ENCODE measurements around the gene HECW1. TPM values are rescaled to one million over a fixed set of nuclear protein-coding genes. Genes with fewer than 3 reads are reported as not detected.

The HECW1 gene
- total and polyA plus RNA-seq, 11 donors: 0.23 TPM; not detected in 10

DNA sequence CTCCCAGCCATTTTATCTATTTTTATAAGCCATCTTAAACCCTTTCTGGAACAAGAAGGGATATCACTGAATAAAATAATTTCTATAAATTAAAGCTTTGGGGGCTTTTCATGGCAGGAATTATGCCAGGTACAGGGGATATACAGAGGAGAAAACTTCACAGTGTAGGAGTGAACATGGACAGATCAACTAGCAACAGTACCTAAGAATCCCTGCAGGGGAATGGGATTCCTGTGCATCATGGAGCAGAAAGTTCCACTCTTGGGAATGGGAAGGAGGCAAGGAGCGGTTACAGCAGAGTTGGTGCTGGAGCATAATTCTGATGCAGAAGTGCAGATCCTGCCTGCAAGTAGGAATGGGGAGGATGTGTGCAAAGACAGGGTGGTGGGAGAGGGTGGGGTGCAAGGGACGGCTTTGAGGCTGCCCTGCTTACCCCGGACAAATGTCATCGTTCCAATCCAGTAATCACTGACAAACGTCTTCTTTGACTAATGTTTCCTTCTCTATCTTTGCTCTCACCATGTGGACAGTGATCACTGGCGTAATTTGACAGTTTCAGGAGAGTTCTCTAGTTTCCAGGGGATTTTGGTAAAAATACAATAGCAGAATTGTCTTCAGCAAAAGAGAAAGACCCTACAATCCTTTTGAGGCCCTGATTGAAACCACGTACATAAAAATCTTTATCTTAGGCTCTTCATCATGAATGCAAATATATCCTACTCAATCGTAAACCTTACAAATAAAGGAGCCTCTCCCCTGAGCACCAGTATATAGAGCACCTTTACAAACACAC lies 196.7 kb downstream of the HECW1 start:
- Histone ChIP-seq H3K4me1 (no peaks in the 10 kb centered on the region), H3K27me3 (peaks cover 0 to 7% (median 0%) of the 10 kb centered on the region in 9 donors), H3K9me3 (no peaks in the 10 kb centered on the region), H3K36me3 (no peaks in the 10 kb centered on the region), H3K27ac (no peak overlapping the region), H3K4me3 (no peak overlapping the region)
- no peak for ATAC-seq
- intact Hi-C loops (cut with DNase I): no loop called here
- 77 to 84% (median 79%) methylated on average over 8 of the region's 8 CpGs for WGBS, 4 donors
- TF ChIP-seq, protein P1, sequence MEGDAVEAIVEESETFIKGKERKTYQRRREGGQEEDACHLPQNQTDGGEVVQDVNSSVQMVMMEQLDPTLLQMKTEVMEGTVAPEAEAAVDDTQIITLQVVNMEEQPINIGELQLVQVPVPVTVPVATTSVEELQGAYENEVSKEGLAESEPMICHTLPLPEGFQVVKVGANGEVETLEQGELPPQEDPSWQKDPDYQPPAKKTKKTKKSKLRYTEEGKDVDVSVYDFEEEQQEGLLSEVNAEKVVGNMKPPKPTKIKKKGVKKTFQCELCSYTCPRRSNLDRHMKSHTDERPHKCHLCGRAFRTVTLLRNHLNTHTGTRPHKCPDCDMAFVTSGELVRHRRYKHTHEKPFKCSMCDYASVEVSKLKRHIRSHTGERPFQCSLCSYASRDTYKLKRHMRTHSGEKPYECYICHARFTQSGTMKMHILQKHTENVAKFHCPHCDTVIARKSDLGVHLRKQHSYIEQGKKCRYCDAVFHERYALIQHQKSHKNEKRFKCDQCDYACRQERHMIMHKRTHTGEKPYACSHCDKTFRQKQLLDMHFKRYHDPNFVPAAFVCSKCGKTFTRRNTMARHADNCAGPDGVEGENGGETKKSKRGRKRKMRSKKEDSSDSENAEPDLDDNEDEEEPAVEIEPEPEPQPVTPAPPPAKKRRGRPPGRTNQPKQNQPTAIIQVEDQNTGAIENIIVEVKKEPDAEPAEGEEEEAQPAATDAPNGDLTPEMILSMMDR (IDR thresholded peaks at IDR 0.05): no peak
- no peak for TF ChIP-seq POLR2A (IDR thresholded peaks at IDR 0.05)
- no peak for DNase-seq

DNA sequence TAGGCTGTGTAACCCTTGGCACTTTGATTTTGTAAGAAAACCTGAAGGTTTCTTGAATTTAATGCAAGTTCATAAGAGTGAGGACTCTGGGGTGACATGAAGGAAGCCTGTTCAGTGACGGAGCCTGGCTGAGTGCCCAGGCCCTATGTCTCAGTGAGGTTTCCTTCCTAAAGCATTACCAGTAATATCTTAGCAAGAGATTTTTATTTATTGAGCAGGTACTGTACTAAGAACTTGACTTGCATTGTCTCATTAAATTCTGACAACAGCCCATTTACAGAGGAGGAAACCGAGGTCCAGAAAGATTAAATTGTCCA lies 197.2 kb downstream of the HECW1 start:
- Histone ChIP-seq H3K27ac (no peak overlapping the region), H3K36me3 (no peaks in the 10 kb centered on the region), H3K9me3 (no peaks in the 10 kb centered on the region), H3K4me1 (no peaks in the 10 kb centered on the region), H3K4me3 (no peak overlapping the region), H3K27me3 (peaks cover 0 to 4% (median 0%) of the 10 kb centered on the region in 9 donors)
- intact Hi-C loops (cut with DNase I): no loop called here
- ATAC-seq: no peak
- WGBS, 4 donors: 53 to 73% (median 61%) methylated on average over 2 of the region's 2 CpGs
- no peak for DNase-seq
- TF ChIP-seq, protein P1 (IDR thresholded peaks at IDR 0.05): no peak
- TF ChIP-seq POLR2A (IDR thresholded peaks at IDR 0.05): no peak

DNA sequence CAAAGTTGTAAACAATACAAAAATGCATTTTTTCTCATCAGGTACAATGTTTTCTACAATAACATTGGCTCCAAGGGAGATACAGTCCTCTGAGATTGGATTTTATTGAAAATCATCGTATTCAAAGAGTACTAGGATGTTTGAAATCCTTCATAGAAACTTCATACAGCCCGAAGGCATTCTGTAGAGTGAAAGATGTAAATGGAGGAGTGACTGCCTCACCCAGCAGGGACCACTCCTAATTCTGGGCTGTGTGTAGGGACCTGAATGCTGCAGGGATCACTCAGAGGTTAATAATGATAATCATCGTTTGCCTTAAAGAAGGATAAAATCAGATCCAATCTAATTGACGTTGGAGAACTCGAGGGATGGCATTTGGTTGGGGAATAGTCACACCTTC lies 198.6 kb downstream of the HECW1 start:
- H3K9me3 ChIP-seq: no peaks in the 10 kb centered on the region
- no peak for TF ChIP-seq POLR2A (IDR thresholded peaks at IDR 0.05)
- TF ChIP-seq, protein P1 (IDR thresholded peaks at IDR 0.05): no peak
- intact Hi-C loops (cut with DNase I): no loop called here
- ATAC-seq: no peak
- no peaks in the 10 kb centered on the region for H3K36me3 ChIP-seq
- H3K27ac ChIP-seq: no peak overlapping the region
- no peaks in the 10 kb centered on the region for H3K4me1 ChIP-seq
- DNase-seq: no peak
- WGBS, 4 donors: 79 to 83% (median 80%) methylated on average over 5 of the region's 5 CpGs
- H3K4me3 ChIP-seq: no peak overlapping the region
- H3K27me3 ChIP-seq: no peaks in the 10 kb centered on the region

DNA sequence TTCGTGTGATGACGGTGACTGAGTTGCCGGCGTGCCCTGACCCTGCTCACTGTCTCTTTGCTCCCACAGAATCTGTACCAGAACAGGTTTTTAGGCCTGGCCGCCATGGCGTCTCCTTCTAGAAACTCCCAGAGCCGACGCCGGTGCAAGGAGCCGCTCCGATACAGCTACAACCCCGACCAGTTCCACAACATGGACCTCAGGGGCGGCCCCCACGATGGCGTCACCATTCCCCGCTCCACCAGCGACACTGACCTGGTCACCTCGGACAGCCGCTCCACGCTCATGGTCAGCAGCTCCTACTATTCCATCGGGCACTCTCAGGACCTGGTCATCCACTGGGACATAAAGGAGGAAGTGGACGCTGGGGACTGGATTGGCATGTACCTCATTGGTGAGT lies 199.2 kb downstream of the HECW1 start:
- intact Hi-C loops (cut with DNase I): no loop called here
- H3K27me3 ChIP-seq: no peaks in the 10 kb centered on the region
- H3K4me1 ChIP-seq: no peaks in the 10 kb centered on the region
- H3K9me3 ChIP-seq: no peaks in the 10 kb centered on the region
- H3K27ac ChIP-seq: no peak overlapping the region
- ATAC-seq: no peak
- WGBS, 4 donors: 93 to 94% (median 94%) methylated on average over 22 of the region's 22 CpGs
- TF ChIP-seq, protein P1 (IDR thresholded peaks at IDR 0.05): no peak
- no peak for TF ChIP-seq POLR2A (IDR thresholded peaks at IDR 0.05)
- DNase-seq: no peak
- no peaks in the 10 kb centered on the region for H3K36me3 ChIP-seq
- no peak overlapping the region for H3K4me3 ChIP-seq

Data from heart left ventricle (tissue), 16 donors.